K562 (cell line): ENCODE measurements around the gene LIMK1. TPM values are rescaled to one million over a fixed set of nuclear protein-coding genes. Genes with fewer than 3 reads are reported as not detected.

Source experiments
- ATAC-seq: fragments of 200-7000 bp; cut with Tn5 transposase; 3 replicates; pipeline ENCODE4 v1.9.1; 2020; ENCODE audit warnings: moderate library complexity
- BruUV-seq: library from RNA; stranded (reverse); fragments of 400-500 nt; replicated peaks from 2 replicates; lab custom pipeline; 2021; lab: Mats Ljungman, UMichigan
- CTCF ChIA-PET: fragments of 300-600 bp; formaldehyde crosslinking; extraction: SDS; loops from one replicate; lab custom pipeline; 2021; ENCODE audit warnings: low intra/inter-chr PET ratio; lab: Yijun Ruan, JAX
- POLR2A ChIA-PET: fragments of 300-600, 350-650 bp; sonication (Branson Sonifier 250); formaldehyde crosslinking; extraction: SDS; loops from one replicate; lab custom pipeline; 2021; ENCODE audit warnings: antibody characterized with exemption, inconsistent platforms; lab: Yijun Ruan, JAX
- DNase-seq, 4 experiments: peaks; one replicate each; pipeline versions ENCODE4 v3.0.0 to v3.0.0-alpha.2; 2011 to 2018; ENCODE audit warnings: low spot score in 3 of 4, mixed read lengths in 3 of 4; ENCODE audit errors: extremely low read depth in 1 of 4
- FAIRE-seq: peaks from 2 replicates; lab custom pipeline; 2011; peaks lifted over from hg19 to GRCh38; lab: Jason Lieb, UNC
- H2AFZ ChIP-seq: 2 replicates; pipeline ENCODE4 v1.6.0; 2011; ENCODE audit warnings: low read depth, low read length, control low read depth, inconsistent platforms
- H3K27ac ChIP-seq: fragments of 200-600 bp; 3 replicates; pipeline ENCODE4 v1.8.0; 2011; ENCODE audit warnings: low read depth, mild to moderate bottlenecking, control low read depth, inconsistent platforms, low read length, moderate library complexity, mixed read lengths; ENCODE audit errors: extremely low read depth
- H3K27me3 ChIP-seq, 2 experiments: fragments of 300-600 bp in 1 of 2; 2 replicates in 1 of 2; 3 replicates in 1 of 2; pipeline versions ENCODE4 v1.6.0 to v1.8.0; 2011; ENCODE audit warnings: inconsistent platforms in 2 of 2, low read length in 2 of 2, mild to moderate bottlenecking in 1 of 2, mixed read lengths in 1 of 2, moderate library complexity in 1 of 2; ENCODE audit not compliant: control insufficient read depth in 2 of 2, insufficient read depth in 2 of 2
- H3K36me3 ChIP-seq: fragments of 300-600 bp; 3 replicates; pipeline ENCODE4 v1.8.0; 2011; ENCODE audit warnings: mild to moderate bottlenecking, low read length, inconsistent platforms; ENCODE audit not compliant: control insufficient read depth, insufficient read depth
- H3K4me1 ChIP-seq, 2 experiments: fragments of 200-600 bp in 1 of 2; replicated peaks in 1 of 2; 2 replicates in 1 of 2; 3 replicates in 1 of 2; pipeline versions ENCODE4 v1.5.1 to v1.8.0; 2011; ENCODE audit warnings: inconsistent platforms in 2 of 2, low read length in 2 of 2, mild to moderate bottlenecking in 1 of 2, mixed read lengths in 1 of 2, moderate library complexity in 1 of 2; ENCODE audit not compliant: control insufficient read depth in 2 of 2, insufficient read depth in 2 of 2
- H3K4me2 ChIP-seq: 2 replicates; pipeline ENCODE4 v1.6.1; 2011; ENCODE audit warnings: low read length, control low read depth, inconsistent platforms, mixed read lengths; ENCODE audit not compliant: insufficient read depth
- H3K4me3 ChIP-seq: fragments of 200-600 bp; sonication (generic), shearing (Covaris generic); 2 replicates; pipeline ENCODE4 v1.5.1; 2016; ENCODE audit warnings: control low read depth, inconsistent platforms
- H3K79me2 ChIP-seq: fragments of 200-600 bp; 3 replicates; pipeline ENCODE4 v1.8.0; 2011; ENCODE audit warnings: low read length, inconsistent platforms; ENCODE audit not compliant: control insufficient read depth, insufficient read depth
- H3K9ac ChIP-seq, 2 experiments: 2 replicates each; pipeline versions ENCODE4 v1.6.0 to v1.6.1; 2011; ENCODE audit warnings: low read depth in 2 of 2, low read length in 2 of 2, control low read depth in 1 of 2, inconsistent platforms in 1 of 2, mild to moderate bottlenecking in 1 of 2, mixed read lengths in 1 of 2; ENCODE audit not compliant: insufficient read depth in 1 of 2
- H3K9me1 ChIP-seq: one replicate; pipeline ENCODE4 v1.6.0; 2011; ENCODE audit warnings: inconsistent platforms, mild to moderate bottlenecking, low read length, moderate library complexity; ENCODE audit not compliant: control insufficient read depth, insufficient read depth
- H3K9me3 ChIP-seq: replicated peaks from 2 replicates; pipeline ENCODE4 v1.5.1; 2011; ENCODE audit warnings: low read depth, low read length, inconsistent platforms; ENCODE audit not compliant: control insufficient read depth, insufficient read depth
- H4K20me1 ChIP-seq: replicated peaks from 2 replicates; pipeline ENCODE4 v1.6.1; 2011; ENCODE audit warnings: low read length, inconsistent platforms, mixed read lengths; ENCODE audit not compliant: control insufficient read depth, insufficient read depth
- ARID3B ChIP-seq: fragments of 250-450 bp; sonication (Bioruptor Pico); IDR thresholded peaks from 2 replicates; pipeline ENCODE4 v1.4.0; 2020; ENCODE audit warnings: borderline replicate concordance
- ATF2 ChIP-seq: sonication (generic); formaldehyde crosslinking; IDR thresholded peaks from 2 replicates; pipeline ENCODE4 v1.8.1; 2022; ENCODE audit warnings: missing genetic modification reagents
- ERF ChIP-seq: fragments of 450-650 bp; formaldehyde crosslinking; IDR thresholded peaks from 2 replicates; pipeline ENCODE4 v1.4.0; 2020; ENCODE audit warnings: mild to moderate bottlenecking, mixed read lengths
- HMBOX1 ChIP-seq: sonication (generic); IDR thresholded peaks from 2 replicates; pipeline ENCODE4 v1.6.1; 2016
- MAFG ChIP-seq: fragments of 450-650 bp; conservative IDR thresholded peaks from 2 replicates; pipeline ENCODE4 v1.6.1; 2016; ENCODE audit warnings: missing genetic modification characterization, missing compliant biosample characterization
- NFRKB ChIP-seq: fragments of 450-650 bp; IDR thresholded peaks from 2 replicates; pipeline ENCODE4 v1.6.1; 2016; ENCODE audit warnings: low read depth
- POLR2AphosphoS5 ChIP-seq: IDR thresholded peaks from 2 replicates; pipeline ENCODE4 v1.6.1; 2011; ENCODE audit warnings: mild to moderate bottlenecking, low read depth, low read length, moderate library complexity; ENCODE audit not compliant: control insufficient read depth, insufficient read depth
- RB1 ChIP-seq: fragments of 450-650 bp; IDR thresholded peaks from 2 replicates; pipeline ENCODE4 v1.6.1; 2017; ENCODE audit warnings: low read depth, mild to moderate bottlenecking
- ZBTB26 ChIP-seq: fragments of 450-650 bp; formaldehyde crosslinking; IDR thresholded peaks from 2 replicates; pipeline ENCODE4 v1.4.0; 2022; ENCODE audit warnings: missing genetic modification characterization
- ZFPM2 ChIP-seq: fragments of 250-450 bp; sonication (Bioruptor Pico); IDR thresholded peaks from 2 replicates; pipeline ENCODE4 v1.5.1; 2022; ENCODE audit warnings: mild to moderate bottlenecking
- ZHX1 ChIP-seq: fragments of 150-350 bp; conservative IDR thresholded peaks from 2 replicates; pipeline ENCODE4 v1.6.1; 2014; ENCODE audit warnings: low read length
- WGBS: fragments of 100-300 bp; shearing (Covaris generic); methylation state at CpG from one replicate; pipeline ENCODE4 v1.1.6; 2016; ENCODE audit warnings: low coverage, mixed read lengths; ENCODE audit not compliant: insufficient coverage; ENCODE audit errors: missing lambda C conversion rate; 5-methylcytosine and 5-hydroxymethylcytosine counted together
- in situ Hi-C: fragments of 300-500 bp; cut with MboI; formaldehyde crosslinking; loops from 4 replicates; pipeline ENCODE4 v1.15.0; 2018; ENCODE audit warnings: inconsistent platforms, mixed read lengths
- intact Hi-C: fragments of 100-400 bp; cut with micrococcal nuclease; formaldehyde crosslinking; loops from 2 replicates; pipeline ENCODE4 v1.14.2; 2022
- polyA plus RNA-seq, 8 experiments: library from polyadenylated mRNA; depleted of rRNA in 4 of 8; stranded (reverse) in 5 of 8; unstranded in 3 of 8; fragments of >200 nt; fragmentation: Nextera tagmentation in 2 of 8; fragmentation: Illumina TruSeq in 1 of 8; extraction: Ambion mirVana in 2 of 8; extraction: Trizol in 1 of 8; gene quantifications; 2 replicates each; pipeline versions ENCODE4 v1.2.1 to v1.2.3, GENCODE V29; 2011 to 2014; ENCODE audit warnings: inconsistent platforms in 1 of 8, missing spikeins in 1 of 8
- total RNA-seq, 7 experiments: library from RNA; depleted of rRNA in 6 of 7; stranded (reverse); fragments of >200 nt in 6 of 7; fragmentation: Illumina TruSeq in 2 of 7; extraction: Trizol in 2 of 7; gene quantifications; 2 replicates each; pipeline versions ENCODE4 v1.2.1 to v1.2.3, GENCODE V29; 2011 to 2021; ENCODE audit warnings: low replicate concordance in 1 of 7

LIMK1 gene
- total and polyA plus RNA-seq, 9 of the 15 experiments (the other 6 are each of a cell fraction or from before 2014, with no cell fraction given), result 0.14 to 30.0 (median 15.9) TPM

GRCh38 chr7:74068378-74069085 is 15.1 kb upstream of the LIMK1 start (continued):
- TF ChIP-seq ARID3B (CRISPR knock-in tag), result no peak
- no peak for TF ChIP-seq ERF

- in situ Hi-C loops (loop anchor here (5.0 kb wide), 1 partner anchor 133 kb away; no protein-coding TSS in a partner anchor), intact Hi-C loops (loop anchor here (5.0 kb wide), 1 partner anchor 323 kb away; no protein-coding TSS in a partner anchor)
- CTCF ChIA-PET, result interaction anchor here (0.5 to 1.6 kb wide), 3 partner anchors 134 to 332 kb away, joined by 3 read pairs; no protein-coding TSS in a partner anchor
- 20% methylated on average over 16 of the region's 16 CpGs for WGBS
- Histone ChIP-seq H3K9me3 (no peaks in the 10 kb centered on the region), H3K4me3 (no peak overlapping the region), H2AFZ (no peak overlapping the region), H4K20me1 (no peaks in the 10 kb centered on the region), H3K4me1 (peaks cover 0 to 7% of the 10 kb centered on the region in 2 experiments; a peak in 2 of 5 replicates), H3K4me2 (no peak overlapping the region), H3K27me3 (peaks cover 0 to 10% of the 10 kb centered on the region in 2 experiments; a peak in 1 of 5 replicates), H3K9me1 (no peaks in the 10 kb centered on the region), H3K9ac (0 out of 4 replicates have a peak overlapping the region, but pooled peaks of 1 of the 2 experiments have one; percentile 46), H3K27ac (no peak overlapping the region), H3K79me2 (no peaks in the 10 kb centered on the region), H3K36me3 (no peaks in the 10 kb centered on the region)
- FAIRE-seq (no peak), DNase-seq (peak in 2 of 4 experiments; percentile 14 to 17), ATAC-seq (no peak)
- POLR2A ChIA-PET, result interaction anchor here (0.5 to 0.7 kb wide), 3 partner anchors 101 to 160 kb away, joined by 3 to 6 read pairs (median 3); no protein-coding TSS in a partner anchor
- no TSS peak for BruUV-seq
- no peak for TF ChIP-seq HMBOX1
- TF ChIP-seq NFRKB, result no peak
- no peak for TF ChIP-seq ZBTB26 (CRISPR knock-in tag)
- no peak for TF ChIP-seq ATF2
- TF ChIP-seq ZHX1, result no peak
- no peak for TF ChIP-seq POLR2AphosphoS5
- no peak for TF ChIP-seq ZFPM2
- no peak for TF ChIP-seq RB1
- TF ChIP-seq MAFG (tag), result no peak
Observed at GRCh38 chr7:74069086-74069541, 14.5 kb upstream of the LIMK1 start.
